ENCODE measurements around the gene SKI.

Gene SKI

DNA sequence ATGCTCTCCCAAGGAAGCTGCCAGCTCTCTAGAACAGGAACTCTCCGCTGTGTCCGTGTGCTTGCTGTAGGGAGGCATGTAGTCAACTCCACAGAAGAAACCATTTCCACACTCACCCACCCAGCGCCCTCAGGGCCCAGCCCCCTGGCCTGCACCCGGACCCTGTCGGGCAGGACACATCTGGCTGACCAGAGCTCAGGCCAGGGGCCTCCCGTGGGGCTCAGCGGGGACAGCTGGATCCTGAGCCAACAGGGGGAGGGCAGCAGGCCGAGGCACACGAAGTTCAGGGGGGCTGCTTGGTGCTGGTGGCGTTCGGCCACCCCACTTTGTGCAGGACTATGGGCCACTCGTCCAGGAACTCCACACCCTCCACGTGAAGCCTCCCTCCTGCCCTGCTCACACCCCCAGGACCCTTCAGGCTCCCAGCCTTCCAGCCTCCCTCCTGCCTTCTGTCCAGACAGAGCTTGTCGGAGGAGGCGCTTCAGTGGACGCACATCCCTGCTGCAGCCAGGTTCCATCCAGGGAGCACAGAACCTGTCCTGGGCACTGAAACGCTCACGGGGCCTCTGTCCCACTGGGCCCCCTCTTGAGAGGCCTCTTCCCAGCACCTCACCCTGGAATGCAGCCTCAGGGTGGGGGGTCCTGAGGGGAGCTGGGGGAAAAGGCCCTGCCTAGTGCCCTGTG lies 18.6 kb upstream of the SKI start:
- no peak for DNase-seq (ENCODE audit: low read depth)

DNA sequence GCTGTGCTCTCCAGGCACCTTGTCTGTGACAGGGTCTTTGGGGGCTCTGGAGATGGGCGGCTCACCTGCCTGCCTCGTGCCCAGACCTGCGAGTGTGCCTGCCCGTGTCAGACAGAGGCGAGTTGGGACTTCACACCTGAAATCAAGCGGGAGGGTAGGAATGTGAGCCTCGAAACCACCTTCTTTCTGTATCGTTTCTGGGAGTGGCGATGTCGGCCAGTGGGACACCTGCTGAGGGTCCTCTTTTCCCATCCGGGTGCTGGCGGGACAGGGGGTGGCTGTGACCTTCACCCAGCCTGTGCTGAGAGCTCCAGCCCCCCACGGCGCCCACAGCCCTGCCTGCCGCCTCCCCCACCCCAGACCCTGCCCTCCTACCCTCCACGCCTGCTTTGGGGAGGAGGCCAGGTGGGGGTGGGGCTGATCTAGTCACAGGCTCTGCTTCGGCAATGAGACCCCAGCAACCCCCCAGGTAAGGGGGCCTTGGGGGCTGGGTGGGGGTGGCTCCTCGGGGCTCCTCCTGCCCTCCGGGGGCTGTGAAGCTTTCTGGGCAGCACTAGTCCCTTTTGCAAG lies 17.9 kb upstream of the SKI start:
- DNase-seq (ENCODE audit: low read depth) = no peak

- no peak for DNase-seq (ENCODE audit: low read depth)
These were observed 17.3 kb upstream of the SKI start for GRCh38 chr1:2210786-2211185.

DNA sequence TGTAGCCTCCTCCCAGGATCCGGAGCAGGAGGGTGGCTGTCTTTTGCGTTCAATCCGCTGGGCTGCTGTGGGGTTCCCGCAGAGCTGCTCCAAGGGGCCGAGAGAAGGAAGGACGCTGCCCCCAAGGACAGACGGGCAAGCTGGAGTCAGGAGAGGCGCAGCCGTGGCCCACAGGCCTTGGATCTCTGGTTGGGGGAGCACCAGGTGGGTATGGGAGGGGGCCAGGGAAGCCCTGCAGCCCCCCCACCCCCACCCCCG lies 15.9 kb upstream of the SKI start:
- DNase-seq (ENCODE audit: low read depth) = no peak

DNA sequence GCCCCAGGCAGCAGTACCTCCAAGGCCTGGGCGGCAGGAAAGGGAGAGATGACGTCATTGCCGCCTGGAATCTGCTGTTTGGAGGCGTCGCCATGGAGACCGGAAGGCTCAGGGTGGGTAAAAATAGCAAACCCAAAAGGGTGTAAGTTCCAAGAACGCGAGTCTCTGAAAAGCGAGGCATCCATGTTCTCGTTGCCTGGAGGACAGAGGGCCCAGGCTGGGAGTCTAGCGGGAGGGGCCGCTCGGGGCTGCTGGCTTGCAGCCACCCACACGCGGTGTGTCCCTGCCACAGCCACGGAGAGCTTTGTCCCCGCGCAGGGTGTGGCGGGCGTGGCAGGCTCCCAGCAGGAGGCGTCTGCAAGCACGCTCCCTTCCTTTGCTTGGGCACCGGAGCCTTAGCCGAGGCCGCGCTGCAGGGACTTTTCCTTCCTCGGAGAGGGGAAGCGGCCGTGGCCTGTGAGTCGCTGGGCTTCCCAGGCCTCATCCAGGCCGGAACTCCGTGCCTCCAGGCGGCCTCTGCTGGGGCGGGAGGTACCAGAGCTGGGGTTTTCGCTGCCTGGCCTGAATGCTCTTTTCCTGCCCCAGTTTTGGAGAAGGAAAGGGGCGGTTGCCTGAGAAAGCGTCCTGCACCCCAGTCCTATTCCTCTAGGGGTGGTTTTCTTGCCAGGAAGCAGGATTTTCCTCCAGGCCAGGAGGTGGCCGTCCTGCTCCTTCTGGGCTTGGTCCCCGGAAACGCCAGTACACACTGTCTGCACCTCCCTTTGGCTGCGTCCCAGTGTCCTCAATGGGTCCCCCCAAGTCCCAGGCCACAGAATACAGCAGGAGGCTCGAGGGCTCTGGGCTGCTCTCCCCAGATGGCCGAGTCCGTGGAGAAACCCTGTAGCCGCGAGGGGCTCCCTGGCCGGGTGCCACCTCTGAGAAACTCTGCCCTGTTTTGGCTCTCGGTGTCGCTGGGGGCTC lies 15.3 kb upstream of the SKI start:
- peak; percentile 39 for DNase-seq (ENCODE audit: low read depth)

- DNase-seq (ENCODE audit: low read depth) = no peak
These were observed 14.3 kb upstream of the SKI start for GRCh38 chr1:2213576-2214505.

GRCh38 chr1:2214541-2215241 lies 13.4 kb upstream of the SKI start:
- DNase-seq (ENCODE audit: low read depth) = no peak

DNA sequence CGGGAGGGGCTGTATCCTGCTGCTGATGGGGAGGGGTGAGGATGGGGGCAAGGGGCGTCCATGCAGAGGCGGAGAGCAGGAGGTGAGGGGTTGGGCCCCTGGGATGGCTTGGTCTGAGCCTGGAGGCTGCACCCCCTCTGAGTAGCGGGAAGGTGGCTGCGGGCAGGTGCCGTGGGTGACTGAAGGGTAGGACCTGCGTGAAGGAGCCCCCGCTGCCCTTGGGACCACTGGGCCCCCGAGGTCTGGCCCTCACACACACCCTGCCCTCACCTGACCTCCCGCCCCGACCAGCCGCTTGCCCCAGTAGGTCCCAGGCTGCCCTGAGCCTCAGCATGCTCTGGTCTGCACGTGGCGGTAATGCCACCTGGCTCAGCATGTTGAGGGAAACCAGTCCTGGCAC lies 12.8 kb upstream of the SKI start:
- DNase-seq (ENCODE audit: low read depth) = no peak

DNA sequence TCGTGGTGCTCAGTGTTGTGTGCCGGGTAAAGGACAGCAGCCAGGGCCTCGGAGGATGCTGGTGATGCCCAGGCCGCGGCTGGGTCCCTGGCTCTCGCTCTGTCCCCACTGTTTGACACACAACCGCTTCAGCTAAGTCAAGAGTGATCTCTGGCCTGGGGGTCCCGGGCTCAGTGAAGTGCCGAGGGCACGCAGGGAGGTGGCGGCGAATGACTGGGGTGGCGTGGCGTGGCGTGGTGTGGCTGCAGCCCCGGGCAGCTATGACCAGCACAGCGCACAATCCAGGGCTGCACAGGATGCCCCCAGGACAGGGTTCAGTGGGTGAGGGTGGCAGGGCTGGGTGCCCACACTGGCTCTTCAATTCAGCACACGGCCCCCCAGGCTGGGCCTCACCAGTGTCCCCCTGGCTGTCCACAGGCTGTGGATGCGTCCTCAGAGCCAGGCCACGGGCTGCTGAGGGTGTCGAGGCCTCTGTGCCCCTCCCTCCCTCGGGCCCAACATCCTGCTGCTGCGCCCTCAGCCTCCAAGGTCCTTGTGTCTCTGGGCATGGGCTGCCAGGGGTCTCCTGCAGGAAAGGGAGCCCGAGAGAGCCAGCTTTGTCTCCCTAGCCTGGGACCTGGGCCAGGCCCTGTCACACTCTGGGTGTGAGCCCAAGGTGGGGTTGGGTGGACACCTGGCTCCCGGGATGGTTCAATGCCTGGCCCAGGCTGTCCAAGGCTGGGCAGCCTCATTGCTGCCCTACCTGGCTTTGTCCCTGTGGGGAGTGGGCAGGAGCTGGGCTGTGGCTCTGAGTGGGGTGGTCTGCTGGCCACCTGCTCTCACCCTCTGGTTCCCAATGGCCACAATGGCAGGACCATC lies 12.0 kb upstream of the SKI start:
- no peak for DNase-seq (ENCODE audit: low read depth)

DNA sequence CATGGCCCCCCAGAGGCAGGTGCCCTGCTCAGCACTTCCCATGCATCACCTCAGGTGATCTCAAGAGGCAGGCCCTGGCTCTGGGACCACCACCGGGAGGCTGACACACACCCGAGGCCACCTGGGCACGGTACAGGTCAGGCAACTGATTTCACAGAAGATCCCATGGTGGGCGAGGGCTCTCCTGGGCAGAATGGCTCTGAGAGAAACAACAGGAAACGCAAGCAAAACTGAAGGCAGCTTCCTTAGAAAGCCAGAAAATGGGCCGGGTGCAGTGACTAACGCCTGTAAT lies 11.4 kb upstream of the SKI start:
- no peak for DNase-seq (ENCODE audit: low read depth)

DNA sequence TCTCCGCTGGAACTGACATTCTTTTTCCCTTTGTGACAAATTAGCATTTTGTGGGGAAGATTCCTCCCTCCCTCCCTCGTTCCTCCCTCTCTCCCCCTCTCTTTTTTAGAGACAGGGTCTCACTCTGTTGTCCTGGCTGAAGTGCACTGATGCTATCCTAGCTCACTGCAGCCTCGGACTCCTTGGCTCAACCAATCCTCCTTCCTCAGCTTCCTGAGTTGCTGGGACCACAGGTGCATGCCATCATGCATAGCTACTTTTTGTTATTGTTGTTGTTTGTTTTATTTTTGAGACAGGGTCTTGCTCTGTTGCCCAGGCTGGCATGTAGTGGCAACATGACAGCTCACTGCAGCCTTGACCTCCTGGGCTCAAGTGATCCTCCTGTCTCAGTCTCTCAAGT lies 6.8 kb upstream of the SKI start:
- DNase-seq (ENCODE audit: low read depth) = no peak

DNA sequence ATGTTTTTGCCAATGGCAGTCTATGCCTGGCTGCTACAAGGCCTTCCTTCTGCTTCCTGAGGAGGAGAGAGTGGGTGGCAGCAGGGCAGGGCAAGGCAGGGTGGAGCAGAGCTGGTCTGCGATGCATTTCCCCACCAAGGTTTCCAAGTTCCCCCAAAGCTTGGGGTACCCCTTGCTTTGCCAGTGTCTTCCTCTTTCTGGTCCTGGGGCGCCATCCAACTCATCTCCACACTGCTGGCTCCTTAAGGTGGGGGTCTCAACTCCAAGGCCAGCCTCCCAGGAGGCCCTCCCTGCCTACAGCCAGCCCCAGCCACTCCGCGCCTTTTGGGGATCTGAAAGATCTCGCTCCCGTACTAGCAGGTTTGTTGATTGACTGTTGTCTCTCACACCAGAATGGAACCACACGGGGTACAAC lies 3.9 kb upstream of the SKI start:
- no peak for DNase-seq (ENCODE audit: low read depth)

- DNase-seq (ENCODE audit: low read depth) = no peak
These were observed 3.3 kb upstream of the SKI start for GRCh38 chr1:2224631-2225428.

- no peak for DNase-seq (ENCODE audit: low read depth)
These were observed 1.4 kb upstream of the SKI start for GRCh38 chr1:2226525-2227345.

DNA sequence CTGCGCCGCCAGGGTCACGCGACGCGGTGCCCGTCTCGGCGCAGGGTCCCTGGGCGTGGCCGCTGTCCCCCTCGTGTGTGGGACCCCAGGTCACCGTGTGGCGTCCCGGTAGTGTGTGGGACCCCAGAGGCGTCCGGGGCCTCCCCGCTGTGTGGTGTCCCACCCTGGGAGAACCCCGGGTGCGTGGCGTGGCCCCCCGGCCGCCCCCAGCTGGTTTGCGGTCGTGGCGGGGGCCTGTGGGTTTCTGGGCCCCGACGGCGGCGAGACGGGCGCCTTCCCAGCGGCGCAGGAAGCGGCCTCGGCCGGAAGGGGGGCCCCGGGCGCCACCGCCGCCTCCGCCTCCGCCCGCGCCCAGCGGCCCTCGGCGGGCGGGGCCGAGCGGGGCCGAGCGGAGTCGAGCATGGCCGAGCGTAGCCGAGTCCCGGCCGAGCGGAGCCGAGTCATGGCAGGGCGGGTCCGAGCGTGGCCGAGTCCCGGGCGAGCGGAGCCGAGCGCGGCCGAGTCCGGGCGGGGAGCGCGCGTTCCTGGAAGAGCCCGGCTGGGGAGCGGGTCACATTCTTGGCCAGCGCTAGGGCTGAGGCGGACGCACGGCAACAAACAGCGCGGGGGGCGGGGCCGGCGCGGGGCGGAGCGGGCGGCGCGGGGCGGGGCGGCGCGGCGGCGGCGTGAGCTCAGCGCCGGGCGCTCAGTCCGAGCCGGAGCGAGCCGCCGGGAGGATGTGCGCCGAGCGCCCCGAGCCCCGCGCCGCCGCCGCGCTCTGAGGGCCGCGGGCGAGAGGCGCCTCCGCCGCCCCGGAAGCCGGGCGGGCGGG lies 568 bp upstream of the SKI start:
- peak; percentile 91 for DNase-seq (ENCODE audit: low read depth)

- DNase-seq (ENCODE audit: low read depth) = no peak
These were observed 546 bp downstream of the SKI start for GRCh38 chr1:2228694-2229036.

GRCh38 chr1:2229037-2229864 lies 1.1 kb downstream of the SKI start:
- peak; percentile 36 for DNase-seq (ENCODE audit: low read depth)

Data from activated T-helper 9 cell treated with anti-CD3 and anti-CD28 coated beads, Interleukin-2, amount 50 U/mL, for 16 hours (primary cell).